KMS-11 (cell line): ENCODE data around the gene NFKBIZ.
"Not testable (repeated sequence)": the region's sequence is repeated elsewhere in the genome, so short reads cannot be mapped to it uniquely, and the experiment has no call there.

Source experiments
- H2AFZ ChIP-seq: fragments of 200-600 bp; sonication (generic); 2 replicates; pipeline ENCODE4 v1.6.1; 2016; ENCODE audit warnings: antibody characterized with exemption, mixed run types, low read depth
- H3K27ac ChIP-seq: fragments of 200-600 bp; sonication (generic); 2 replicates; pipeline ENCODE4 v1.6.1; 2016; ENCODE audit warnings: mild to moderate bottlenecking, mixed run types
- H3K27me3 ChIP-seq: fragments of 200-600 bp; sonication (generic); 2 replicates; pipeline ENCODE4 v1.6.1; 2017; ENCODE audit warnings: mild to moderate bottlenecking, low read depth, mixed run types, moderate library complexity; ENCODE audit not compliant: insufficient read depth
- H3K36me3 ChIP-seq: fragments of 200-600 bp; sonication (generic); 2 replicates; pipeline ENCODE4 v1.6.1; 2017; ENCODE audit warnings: mild to moderate bottlenecking, mixed run types; ENCODE audit not compliant: insufficient read depth
- H3K4me1 ChIP-seq: fragments of 200-600 bp; sonication (generic); 2 replicates; pipeline ENCODE4 v1.6.1; 2016; ENCODE audit warnings: mild to moderate bottlenecking, low read depth, mixed run types; ENCODE audit not compliant: poor library complexity, severe bottlenecking
- H3K4me2 ChIP-seq: fragments of 200-600 bp; sonication (generic); 2 replicates; pipeline ENCODE4 v1.7.0; 2016; ENCODE audit warnings: mild to moderate bottlenecking, mixed run types
- H3K4me3 ChIP-seq: fragments of 200-600 bp; sonication (generic); IDR thresholded peaks from 2 replicates; pipeline ENCODE4 v1.6.1; 2017; ENCODE audit warnings: low read depth, low read length, mixed read lengths; ENCODE audit not compliant: insufficient read depth
- H3K79me2 ChIP-seq: fragments of 200-600 bp; sonication (generic); 2 replicates; pipeline ENCODE4 v1.6.1; 2016; ENCODE audit warnings: low read depth, mixed run types; ENCODE audit not compliant: insufficient read depth
- H3K9ac ChIP-seq: fragments of 200-600 bp; sonication (generic); 2 replicates; pipeline ENCODE4 v1.6.1; 2016; ENCODE audit warnings: mild to moderate bottlenecking, mixed run types
- H4K20me1 ChIP-seq: fragments of 200-600 bp; sonication (generic); 2 replicates; pipeline ENCODE4 v1.6.1; 2016; ENCODE audit warnings: mild to moderate bottlenecking, mixed run types; ENCODE audit not compliant: insufficient read depth
- TF ChIP-seq, protein P1 (sequence below): fragments of 200-600 bp; sonication (generic); conservative IDR thresholded peaks from 2 replicates; pipeline ENCODE4 v1.6.1; 2017; ENCODE audit warnings: low read depth, mild to moderate bottlenecking, antibody characterized with exemption, low read length, moderate library complexity, mixed read lengths

NFKBIZ gene

DNA sequence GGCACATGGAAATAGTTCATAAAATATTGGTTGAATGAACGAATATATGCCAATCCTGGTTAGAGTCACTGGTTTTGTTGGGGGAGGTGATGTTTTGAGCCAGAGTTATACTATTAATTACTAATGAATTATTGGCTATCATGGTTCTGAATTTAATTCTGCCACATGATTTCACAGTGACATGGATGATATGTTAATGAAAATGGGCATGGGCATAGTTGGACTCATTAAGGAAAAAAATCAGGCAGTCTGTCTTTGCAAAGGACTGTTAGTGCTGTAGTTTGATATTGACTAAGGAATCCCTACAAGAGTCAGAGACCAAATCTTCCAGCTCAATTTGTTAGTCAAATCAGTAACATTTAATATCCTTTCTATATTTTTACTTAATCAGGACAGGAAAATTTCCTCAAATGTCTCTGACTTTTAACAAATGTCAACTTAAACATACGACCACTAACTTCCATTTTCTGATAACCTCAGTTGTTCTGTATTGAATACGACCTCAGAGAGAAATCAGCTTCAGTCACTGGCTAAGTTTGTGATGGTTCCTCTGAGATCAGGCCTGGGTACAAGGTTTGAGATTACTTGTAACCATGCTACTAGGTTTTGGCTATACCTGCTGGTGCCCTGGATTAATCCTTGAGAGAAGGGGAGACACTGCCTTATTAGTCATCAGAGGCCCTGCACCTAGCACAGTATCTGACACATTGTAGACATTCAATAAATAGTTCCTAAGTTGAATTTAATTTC lies 13.3 kb downstream of the NFKBIZ start:
- H3K4me1 ChIP-seq, result no peaks in the 10 kb centered on the region
- TF ChIP-seq, protein P1, sequence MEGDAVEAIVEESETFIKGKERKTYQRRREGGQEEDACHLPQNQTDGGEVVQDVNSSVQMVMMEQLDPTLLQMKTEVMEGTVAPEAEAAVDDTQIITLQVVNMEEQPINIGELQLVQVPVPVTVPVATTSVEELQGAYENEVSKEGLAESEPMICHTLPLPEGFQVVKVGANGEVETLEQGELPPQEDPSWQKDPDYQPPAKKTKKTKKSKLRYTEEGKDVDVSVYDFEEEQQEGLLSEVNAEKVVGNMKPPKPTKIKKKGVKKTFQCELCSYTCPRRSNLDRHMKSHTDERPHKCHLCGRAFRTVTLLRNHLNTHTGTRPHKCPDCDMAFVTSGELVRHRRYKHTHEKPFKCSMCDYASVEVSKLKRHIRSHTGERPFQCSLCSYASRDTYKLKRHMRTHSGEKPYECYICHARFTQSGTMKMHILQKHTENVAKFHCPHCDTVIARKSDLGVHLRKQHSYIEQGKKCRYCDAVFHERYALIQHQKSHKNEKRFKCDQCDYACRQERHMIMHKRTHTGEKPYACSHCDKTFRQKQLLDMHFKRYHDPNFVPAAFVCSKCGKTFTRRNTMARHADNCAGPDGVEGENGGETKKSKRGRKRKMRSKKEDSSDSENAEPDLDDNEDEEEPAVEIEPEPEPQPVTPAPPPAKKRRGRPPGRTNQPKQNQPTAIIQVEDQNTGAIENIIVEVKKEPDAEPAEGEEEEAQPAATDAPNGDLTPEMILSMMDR, result no peak
- no peaks in the 10 kb centered on the region for H3K36me3 ChIP-seq
- no peak overlapping the region for H3K27ac ChIP-seq
- H2AFZ ChIP-seq, result no peak overlapping the region
- H3K79me2 ChIP-seq, result no peaks in the 10 kb centered on the region
- H3K4me3 ChIP-seq, result no peak overlapping the region
- no peak overlapping the region for H3K4me2 ChIP-seq
- no peak overlapping the region for H3K9ac ChIP-seq
- no peaks in the 10 kb centered on the region for H4K20me1 ChIP-seq
- no peaks in the 10 kb centered on the region for H3K27me3 ChIP-seq

DNA sequence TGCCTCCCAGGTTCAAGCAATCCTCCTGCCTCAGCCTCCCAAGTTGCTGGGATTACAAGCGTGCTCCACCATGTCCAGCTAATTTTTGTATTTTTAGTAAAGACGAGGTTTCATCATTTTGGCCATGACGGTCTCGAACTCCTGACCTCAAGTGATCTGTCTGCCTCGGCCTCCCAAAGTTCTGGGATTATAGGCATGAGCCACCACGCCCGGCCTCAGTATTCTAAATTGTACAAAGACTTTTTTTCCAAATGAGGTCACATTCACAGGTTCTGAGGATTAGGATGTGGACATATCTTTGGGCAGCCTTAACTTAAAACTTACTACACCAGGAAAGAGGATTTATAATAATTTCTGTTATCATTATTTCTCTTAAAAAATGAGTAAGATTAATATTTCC lies 15.6 kb downstream of the NFKBIZ start:
- not testable (repeated sequence) for H4K20me1 ChIP-seq, H3K27ac ChIP-seq, H2AFZ ChIP-seq, H3K9ac ChIP-seq, H3K4me2 ChIP-seq, H3K36me3 ChIP-seq, H3K27me3 ChIP-seq, H3K4me1 ChIP-seq, H3K79me2 ChIP-seq, H3K4me3 ChIP-seq

- no peak overlapping the region for H3K27ac ChIP-seq
Measured at GRCh38 chr3:101865751-101866509, 16.6 kb downstream of the NFKBIZ start.

DNA sequence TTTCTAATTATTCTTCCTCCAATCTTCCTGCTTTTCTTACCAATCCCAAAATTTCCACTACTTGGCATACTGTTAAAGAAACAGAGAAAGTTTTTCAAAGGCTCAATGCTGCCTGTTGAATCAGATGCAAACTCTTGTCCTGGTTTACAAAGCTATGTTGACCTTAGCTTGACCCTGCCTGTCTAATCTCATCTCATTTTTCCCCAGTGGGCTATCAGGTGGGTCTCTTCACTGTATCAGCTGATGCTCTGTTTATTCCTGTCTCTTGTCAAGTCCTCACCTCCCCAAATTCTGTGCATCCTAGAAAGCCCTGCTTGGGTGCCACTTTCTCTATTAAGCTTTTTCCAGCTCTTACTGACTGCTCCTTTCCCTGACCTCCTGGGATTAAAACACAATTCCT lies 18.2 kb downstream of the NFKBIZ start:
- H2AFZ ChIP-seq, result no peak overlapping the region
- TF ChIP-seq, protein P1, result no peak
- H3K4me1 ChIP-seq, result no peaks in the 10 kb centered on the region
- no peaks in the 10 kb centered on the region for H4K20me1 ChIP-seq
- H3K9ac ChIP-seq, result no peak overlapping the region
- H3K36me3 ChIP-seq, result no peaks in the 10 kb centered on the region
- no peak overlapping the region for H3K4me3 ChIP-seq
- no peak overlapping the region for H3K27ac ChIP-seq
- H3K79me2 ChIP-seq, result no peaks in the 10 kb centered on the region
- no peak overlapping the region for H3K4me2 ChIP-seq
- no peaks in the 10 kb centered on the region for H3K27me3 ChIP-seq

More at GRCh38 chr3:101865751-101866509, 16.6 kb downstream of the NFKBIZ start:
- TF ChIP-seq, protein P1, result no peak
- Histone ChIP-seq H3K79me2 (no peaks in the 10 kb centered on the region), H3K9ac (no peak overlapping the region), H2AFZ (no peak overlapping the region), H3K4me1 (no peaks in the 10 kb centered on the region), H4K20me1 (no peaks in the 10 kb centered on the region), H3K4me2 (no peak overlapping the region), H3K36me3 (no peaks in the 10 kb centered on the region), H3K4me3 (no peak overlapping the region), H3K27me3 (no peaks in the 10 kb centered on the region)

DNA sequence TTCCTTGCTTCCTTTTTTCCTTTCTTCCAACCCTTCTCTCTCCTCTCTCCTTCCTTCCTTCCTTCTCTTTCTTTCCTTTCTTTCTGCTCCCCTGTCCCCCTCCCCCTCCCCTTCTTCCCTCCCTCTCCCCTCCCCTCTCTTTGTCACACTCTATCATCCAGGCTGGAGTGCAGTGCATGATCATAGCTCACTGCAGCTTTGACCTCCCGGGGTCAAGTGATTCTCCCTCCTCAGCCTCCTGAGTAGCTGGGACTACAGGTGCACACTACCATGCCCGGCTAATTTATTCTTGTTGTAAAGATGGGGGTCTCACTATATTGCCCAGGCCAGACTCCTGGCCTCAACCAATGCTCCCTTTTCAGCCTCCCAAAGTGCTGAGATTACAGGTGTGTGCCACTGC lies 18.7 kb downstream of the NFKBIZ start:
- H3K4me1 ChIP-seq, result no peaks in the 10 kb centered on the region
- H3K79me2 ChIP-seq, result no peaks in the 10 kb centered on the region
- H3K9ac ChIP-seq, result no peak overlapping the region
- no peak overlapping the region for H3K27ac ChIP-seq
- no peaks in the 10 kb centered on the region for H4K20me1 ChIP-seq
- H3K4me3 ChIP-seq, result no peak overlapping the region
- H3K27me3 ChIP-seq, result no peaks in the 10 kb centered on the region
- no peak overlapping the region for H2AFZ ChIP-seq
- TF ChIP-seq, protein P1, result no peak
- H3K36me3 ChIP-seq, result no peaks in the 10 kb centered on the region
- H3K4me2 ChIP-seq, result no peak overlapping the region
